Neural progenitor cell (in vitro differentiated cells): ENCODE measurements around the gene KREMEN2. TPM values are rescaled to one million over a fixed set of nuclear protein-coding genes. Genes with fewer than 3 reads are reported as not detected.

Experiments used
- DNase-seq: peaks from one replicate; pipeline ENCODE4 v3.0.0-alpha.2; 2016; ENCODE audit warnings: low spot score
- H2AFZ ChIP-seq: fragments of 200-600 bp; sonication (generic); replicated peaks from 2 replicates; pipeline ENCODE4 v1.6.1; 2016; ENCODE audit warnings: antibody characterized with exemption
- H3F3A ChIP-seq: fragments of 200-600 bp; sonication (generic); 2 replicates; pipeline ENCODE4 v1.6.1; 2016; ENCODE audit warnings: antibody characterized with exemption, low read depth
- H3K27ac ChIP-seq: fragments of 200-600 bp; sonication (generic); 2 replicates; pipeline ENCODE4 v1.5.1; 2016; ENCODE audit warnings: mild to moderate bottlenecking
- H3K27me3 ChIP-seq: fragments of 200-600 bp; sonication (generic); 2 replicates; pipeline ENCODE4 v1.6.1; 2016; ENCODE audit warnings: mild to moderate bottlenecking, moderate library complexity
- H3K36me3 ChIP-seq: fragments of 200-600 bp; sonication (generic); 2 replicates; pipeline ENCODE4 v1.5.1; 2016
- H3K4me1 ChIP-seq: fragments of 200-600 bp; sonication (generic); 2 replicates; pipeline ENCODE4 v1.6.1; 2016; ENCODE audit warnings: mixed run types
- H3K4me2 ChIP-seq: fragments of 200-600 bp; sonication (generic); 2 replicates; pipeline ENCODE4 v1.6.1; 2016
- H3K4me3 ChIP-seq: fragments of 200-600 bp; sonication (generic); 2 replicates; pipeline ENCODE4 v1.5.1; 2016
- H3K79me2 ChIP-seq: fragments of 200-600 bp; sonication (generic); 2 replicates; pipeline ENCODE4 v1.6.1; 2016; ENCODE audit warnings: low read depth
- H3K9ac ChIP-seq: fragments of 200-600 bp; sonication (generic); 2 replicates; pipeline ENCODE4 v1.6.1; 2016
- H3K9me3 ChIP-seq: fragments of 200-600 bp; sonication (generic); 2 replicates; pipeline ENCODE4 v1.5.1; 2016; ENCODE audit warnings: low read depth
- H4K20me1 ChIP-seq: fragments of 200-600 bp; sonication (generic); 2 replicates; pipeline ENCODE4 v1.6.1; 2016; ENCODE audit warnings: low read depth
- H3K27ac Mint-ChIP-seq: 3 replicates; pipeline ENCODE4 v1.8.0; 2021; ENCODE audit warnings: mixed read lengths
- H3K27me3 Mint-ChIP-seq: 2 replicates; pipeline ENCODE4 v1.8.0; 2022; ENCODE audit warnings: low read depth, mild to moderate bottlenecking, inconsistent platforms, moderate library complexity, mixed read lengths; ENCODE audit not compliant: insufficient read depth
- H3K36me3 Mint-ChIP-seq: 3 replicates; pipeline ENCODE4 v1.8.0; 2021; ENCODE audit warnings: mixed read lengths
- H3K4me1 Mint-ChIP-seq: 3 replicates; pipeline ENCODE4 v1.8.0; 2021; ENCODE audit warnings: mixed read lengths
- H3K4me3 Mint-ChIP-seq: 3 replicates; pipeline ENCODE4 v1.8.0; 2021; ENCODE audit warnings: mild to moderate bottlenecking, moderate library complexity, mixed read lengths
- H3K9me3 Mint-ChIP-seq: 3 replicates; pipeline ENCODE4 v1.8.0; 2020; ENCODE audit warnings: mixed read lengths
- CTCF ChIP-seq: fragments of 200-600 bp; sonication (generic); IDR thresholded peaks from 2 replicates; pipeline ENCODE4 v1.5.1; 2017; ENCODE audit warnings: antibody characterized with exemption, mild to moderate bottlenecking
- EZH2 ChIP-seq: fragments of 200-600 bp; sonication (generic); IDR thresholded peaks from 2 replicates; pipeline ENCODE4 v1.6.1; 2017; ENCODE audit warnings: antibody characterized with exemption, mild to moderate bottlenecking, moderate library complexity
- EZH2phosphoT487 ChIP-seq: fragments of 200-600 bp; sonication (generic); IDR thresholded peaks from 2 replicates; pipeline ENCODE4 v1.6.1; 2017; ENCODE audit warnings: antibody characterized with exemption
- total RNA-seq: library from RNA; depleted of rRNA; stranded (reverse); fragments of >200 nt; gene quantifications from 2 replicates; pipeline ENCODE4 v1.2.3, GENCODE V29; 2015; ENCODE audit warnings: low replicate concordance

Gene KREMEN2
- total RNA-seq, 1 donor from 2014 or later: 0.51 TPM

GRCh38 chr16:2968738-2969544 is 4.9 kb downstream of the KREMEN2 start, which contains the start of gene PAQR4:
PAQR4 (plus strand) TSS chr16:2969348; CDS start chr16:2969675, 327 bp downstream.
- H3K27me3 Mint-ChIP-seq: peaks cover 12% of the 10 kb centered on the region
- no peak for TF ChIP-seq EZH2phosphoT487
- no peak for TF ChIP-seq CTCF
- TF ChIP-seq EZH2: no peak
- peaks cover 19% of the 10 kb centered on the region for H3K4me1 Mint-ChIP-seq
- peak within 1 kb of the TSS; percentile 91 for H3K4me2 ChIP-seq
- H3F3A ChIP-seq: peaks cover 41% of the 10 kb centered on the region
- H3K4me3 ChIP-seq: peak within 1 kb of the TSS; percentile 81
- H3K9me3 Mint-ChIP-seq: peaks cover 5% of the 10 kb centered on the region
- no peaks in the 10 kb centered on the region for H3K36me3 ChIP-seq
- H3K27ac ChIP-seq: no peak within 1 kb of the TSS
- peak; percentile 98 for DNase-seq
- H3K27me3 ChIP-seq: peaks cover 49% of the 10 kb centered on the region
- no peak within 1 kb of the TSS for H3K9ac ChIP-seq
- H3K79me2 ChIP-seq: no peaks in the 10 kb centered on the region
- peak within 1 kb of the TSS; percentile 27 for H2AFZ ChIP-seq
- peaks cover 5% of the 10 kb centered on the region for H3K36me3 Mint-ChIP-seq
- no peak within 1 kb of the TSS for H3K27ac Mint-ChIP-seq
- peaks cover 71% of the 10 kb centered on the region for H4K20me1 ChIP-seq
- peaks cover 12% of the 10 kb centered on the region for H3K4me1 ChIP-seq
- peak within 1 kb of the TSS; percentile 82 for H3K4me3 Mint-ChIP-seq
- H3K9me3 ChIP-seq: no peaks in the 10 kb centered on the region

GRCh38 chr16:2969545-2970521 is 5.8 kb downstream of the KREMEN2 start:
- H3K4me1 ChIP-seq: peaks cover 4% of the 10 kb centered on the region
- peaks cover 5% of the 10 kb centered on the region for H3K9me3 Mint-ChIP-seq

GRCh38 chr16:2970563-2970962 is 6.5 kb downstream of the KREMEN2 start:
- Mint-ChIP-seq H3K9me3 (peaks cover 5% of the 10 kb centered on the region), H3K36me3 (peaks cover 5% of the 10 kb centered on the region), H3K4me3 (peak overlapping the region; percentile 82), H3K27me3 (peaks cover 12% of the 10 kb centered on the region), H3K27ac (no peak overlapping the region), H3K4me1 (peaks cover 17% of the 10 kb centered on the region)
- Histone ChIP-seq H3K9ac (no peak overlapping the region), H3K36me3 (no peaks in the 10 kb centered on the region), H3K27me3 (peaks cover 33% of the 10 kb centered on the region), H2AFZ (no peak overlapping the region), H3K4me3 (peak overlapping the region; percentile 81), H3K79me2 (no peaks in the 10 kb centered on the region), H3K4me1 (peaks cover 4% of the 10 kb centered on the region), H3K9me3 (no peaks in the 10 kb centered on the region), H3K27ac (no peak overlapping the region), H3F3A (peaks cover 26% of the 10 kb centered on the region), H3K4me2 (peak overlapping the region; percentile 91), H4K20me1 (peaks cover 70% of the 10 kb centered on the region)
- DNase-seq: no peak
- TF ChIP-seq CTCF: no peak
- TF ChIP-seq EZH2phosphoT487: no peak
- no peak for TF ChIP-seq EZH2

More at GRCh38 chr16:2969545-2970521, 5.8 kb downstream of the KREMEN2 start:
- Mint-ChIP-seq H3K27ac (no peak overlapping the region), H3K36me3 (peaks cover 5% of the 10 kb centered on the region), H3K27me3 (peaks cover 12% of the 10 kb centered on the region), H3K4me3 (peak overlapping the region; percentile 82), H3K4me1 (peaks cover 17% of the 10 kb centered on the region)
- no peak overlapping the region for H3K9ac ChIP-seq
- peak overlapping the region; percentile 81 for H3K4me3 ChIP-seq
- no peaks in the 10 kb centered on the region for H3K9me3 ChIP-seq
- no peaks in the 10 kb centered on the region for H3K79me2 ChIP-seq
- DNase-seq: peak; percentile 85
- TF ChIP-seq CTCF (peak; percentile 57), EZH2phosphoT487 (no peak)
- peaks cover 40% of the 10 kb centered on the region for H3K27me3 ChIP-seq
- H4K20me1 ChIP-seq: peaks cover 76% of the 10 kb centered on the region
- H3K27ac ChIP-seq: no peak overlapping the region
- peak overlapping the region; percentile 27 for H2AFZ ChIP-seq
- peaks cover 32% of the 10 kb centered on the region for H3F3A ChIP-seq
- no peaks in the 10 kb centered on the region for H3K36me3 ChIP-seq
- peak overlapping the region; percentile 91 for H3K4me2 ChIP-seq
